Ammon's horn (tissue), 1 donor: ENCODE data around the gene SF3A2.

Source experiments
- DNase-seq: peaks from one replicate; pipeline ENCODE4 v3.0.0-alpha.2; 2016; ENCODE audit warnings: low spot score

Gene SF3A2

DNA sequence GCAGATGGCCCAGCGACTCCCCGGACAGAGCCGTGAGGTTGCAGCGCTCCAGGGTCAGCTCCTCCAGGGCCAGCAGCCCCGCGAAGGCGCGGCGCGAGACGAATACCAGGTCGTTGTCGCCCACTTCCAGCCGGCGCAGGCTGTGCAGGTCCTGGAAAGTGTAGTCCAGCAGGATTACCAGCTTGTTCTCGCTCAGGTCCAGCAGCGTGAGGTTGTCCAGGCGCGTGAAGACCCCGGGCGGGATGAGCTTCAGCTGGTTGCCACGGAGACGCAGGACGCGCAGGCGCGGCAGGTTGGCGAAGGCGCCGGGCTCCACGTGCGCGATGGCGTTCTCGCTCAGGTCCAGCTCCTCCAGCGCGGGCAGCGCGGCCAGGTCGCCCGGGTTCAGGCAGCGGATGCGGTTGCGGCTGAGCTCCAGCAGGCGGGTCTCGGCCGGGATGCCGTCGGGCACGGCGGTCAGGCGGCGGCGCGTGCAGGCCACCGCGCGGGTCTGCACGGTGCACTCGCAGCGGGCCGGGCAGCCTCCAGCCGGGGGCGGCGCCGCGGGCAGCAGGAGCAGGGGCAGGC lies 54.6 kb downstream of the SF3A2 start:
- DNase-seq: no peak

DNA sequence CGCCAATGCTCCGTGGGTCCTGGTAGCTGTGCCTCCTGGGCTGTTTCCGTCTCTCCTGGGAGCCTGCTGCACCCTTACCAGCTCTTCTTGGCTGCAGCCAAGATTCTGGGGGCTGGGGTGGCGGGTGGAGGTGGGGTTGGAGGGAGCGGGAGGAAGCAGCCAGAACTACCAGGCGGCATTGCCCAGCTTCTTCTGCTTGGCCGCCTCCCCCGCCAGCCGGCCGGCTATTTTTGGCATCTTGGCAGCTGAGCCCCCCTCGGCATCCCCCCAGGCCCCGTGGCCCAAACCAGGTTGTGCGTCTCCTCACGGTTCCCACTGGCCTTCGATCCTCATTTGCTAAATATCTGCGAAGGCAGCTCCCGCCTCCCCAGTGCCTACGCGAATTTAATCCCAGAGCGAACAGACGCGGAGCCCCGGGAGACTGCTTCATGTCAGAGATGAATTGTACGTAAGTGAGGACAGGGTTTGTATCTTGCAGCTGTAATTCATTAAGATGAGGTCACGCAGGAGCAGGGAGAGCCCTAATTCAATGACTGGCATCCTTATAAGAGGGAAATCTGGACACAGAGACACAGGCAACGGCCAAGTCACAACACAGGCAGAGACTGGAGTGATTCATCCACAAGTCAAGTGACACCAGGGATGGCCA lies 58.2 kb downstream of the SF3A2 start:
- DNase-seq: peak; percentile 50

DNA sequence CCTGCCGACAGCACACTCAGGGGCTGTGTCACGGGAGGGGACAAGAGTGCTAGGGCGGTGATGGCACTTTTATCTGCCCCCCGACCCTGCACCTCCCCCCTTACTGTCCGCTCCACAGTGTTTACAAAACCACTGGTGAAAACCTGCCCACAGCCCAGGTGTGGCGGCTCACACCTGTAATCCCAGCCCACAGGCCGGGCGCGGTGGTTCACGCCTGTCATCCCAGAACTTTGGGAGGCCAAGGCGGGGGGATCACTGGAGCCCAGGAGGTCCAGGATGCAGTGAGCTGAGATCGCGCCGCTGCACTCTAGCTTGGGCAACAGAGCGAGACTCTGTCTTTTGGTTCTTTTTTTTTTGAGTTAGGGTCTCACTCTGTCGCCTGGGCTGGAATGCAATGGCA lies 59.5 kb downstream of the SF3A2 start:
- DNase-seq: no peak
